SU-DHL-6 (cell line): ENCODE measurements around the gene ANKRD65.

Experiments used
- H2AFZ ChIP-seq: fragments of 200-600 bp; sonication (generic); 2 replicates; pipeline ENCODE4 v1.6.1; 2014; ENCODE audit warnings: low read depth, mild to moderate bottlenecking, moderate library complexity, mixed read lengths, antibody characterized with exemption, low read length; ENCODE audit not compliant: severe bottlenecking
- H3F3A ChIP-seq: fragments of 200-600 bp; shearing (Covaris generic); 2 replicates; pipeline ENCODE4 v1.6.0; 2016; ENCODE audit warnings: antibody characterized with exemption, mild to moderate bottlenecking; ENCODE audit not compliant: insufficient read depth
- H3K27ac ChIP-seq: fragments of 200-600 bp; sonication (generic); 2 replicates; pipeline ENCODE4 v1.5.1; 2016; ENCODE audit warnings: low read depth, mild to moderate bottlenecking, low read length, moderate library complexity, mixed read lengths
- H3K27me3 ChIP-seq: fragments of 200-600 bp; sonication (generic), shearing (Covaris generic); 2 replicates; pipeline ENCODE4 v1.6.0; 2014; ENCODE audit warnings: mild to moderate bottlenecking, low read length
- H3K36me3 ChIP-seq: fragments of 200-600 bp; sonication (generic); 2 replicates; pipeline ENCODE4 v1.6.1; 2014; ENCODE audit warnings: mild to moderate bottlenecking, low read length, mixed read lengths
- H3K4me2 ChIP-seq: fragments of 300-600, 200-600 bp; shearing (Covaris generic), sonication (generic); 2 replicates; pipeline ENCODE4 v1.6.0; 2014; ENCODE audit warnings: low read length, low read depth, mild to moderate bottlenecking; ENCODE audit not compliant: poor library complexity, severe bottlenecking
- H3K4me3 ChIP-seq: fragments of 200-600 bp; sonication (generic); 2 replicates; pipeline ENCODE4 v1.5.1; 2014; ENCODE audit warnings: antibody characterized with exemption, low read length, mild to moderate bottlenecking, mixed read lengths; ENCODE audit not compliant: insufficient read depth, poor library complexity, severe bottlenecking
- H3K79me2 ChIP-seq: fragments of 200-600 bp; sonication (generic); 2 replicates; pipeline ENCODE4 v1.6.1; 2014; ENCODE audit warnings: mild to moderate bottlenecking, low read length, moderate library complexity; ENCODE audit not compliant: insufficient read depth
- H3K9ac ChIP-seq: fragments of 200-600 bp; sonication (generic); 2 replicates; pipeline ENCODE4 v1.7.0; 2014; ENCODE audit warnings: mild to moderate bottlenecking, low read length
- H3K9me2 ChIP-seq: fragments of 200-600 bp; sonication (generic); replicated peaks from 2 replicates; pipeline ENCODE4 v1.6.1; 2014; ENCODE audit warnings: low read length; ENCODE audit not compliant: insufficient read depth
- H3K9me3 ChIP-seq: fragments of 200-600 bp; sonication (generic); 2 replicates; pipeline ENCODE4 v1.6.1; 2014; ENCODE audit warnings: low read length, mixed read lengths; ENCODE audit not compliant: insufficient read depth
- H4K20me1 ChIP-seq: fragments of 200-600 bp; sonication (generic); 2 replicates; pipeline ENCODE4 v1.6.1; 2014; ENCODE audit warnings: low read depth, mild to moderate bottlenecking, antibody characterized with exemption, low read length, moderate library complexity, mixed read lengths
- CTCF ChIP-seq: fragments of 200-600 bp; sonication (generic); IDR thresholded peaks from one replicate; pipeline ENCODE4 v1.5.1; 2017; ENCODE audit warnings: antibody characterized with exemption, mild to moderate bottlenecking, low read length, moderate library complexity; ENCODE audit not compliant: insufficient read depth, poor library complexity, severe bottlenecking
- EZH2phosphoT487 ChIP-seq: fragments of 200-600 bp; sonication (generic), shearing (Covaris generic); conservative IDR thresholded peaks from 2 replicates; pipeline ENCODE4 v1.6.1; 2018; ENCODE audit warnings: mild to moderate bottlenecking, antibody characterized with exemption, low read length, moderate library complexity, mixed read lengths

The ANKRD65 gene

GRCh38 chr1:1394116-1394515 is 27.0 kb downstream of the ANKRD65 start:
- Histone ChIP-seq H3K36me3 (peaks cover 39% of the 10 kb centered on the region), H4K20me1 (no peaks in the 10 kb centered on the region; the same call in 1 of the 2 replicates), H3K9me2 (no peaks in the 10 kb centered on the region), H3K4me3 (no peak overlapping the region), H3K27ac (no peak overlapping the region), H3K9me3 (no peaks in the 10 kb centered on the region), H3K4me2 (no peak overlapping the region), H3K79me2 (peaks cover 42% of the 10 kb centered on the region), H2AFZ (no peak overlapping the region), H3K27me3 (no peaks in the 10 kb centered on the region), H3K9ac (no peak overlapping the region), H3F3A (no peaks in the 10 kb centered on the region)
- TF ChIP-seq CTCF = no peak
- no peak for TF ChIP-seq EZH2phosphoT487

- Histone ChIP-seq H3K27ac (no peak overlapping the region), H3K9ac (no peak overlapping the region), H2AFZ (no peak overlapping the region), H3K27me3 (no peaks in the 10 kb centered on the region), H3K36me3 (peaks cover 39% of the 10 kb centered on the region), H3K4me3 (no peak overlapping the region), H3K9me2 (no peaks in the 10 kb centered on the region), H3K4me2 (no peak overlapping the region), H4K20me1 (no peaks in the 10 kb centered on the region; the same call in 1 of the 2 replicates), H3F3A (no peaks in the 10 kb centered on the region), H3K79me2 (peaks cover 35% of the 10 kb centered on the region), H3K9me3 (no peaks in the 10 kb centered on the region)
- no peak for TF ChIP-seq EZH2phosphoT487
- no peak for TF ChIP-seq CTCF
These were observed 27.6 kb downstream of the ANKRD65 start for GRCh38 chr1:1393428-1393827.

- Histone ChIP-seq H4K20me1 (no peaks in the 10 kb centered on the region; the same call in 1 of the 2 replicates), H3K4me2 (no peak overlapping the region), H3K4me3 (no peak overlapping the region), H3K79me2 (peaks cover 31% of the 10 kb centered on the region), H3F3A (no peaks in the 10 kb centered on the region), H3K27me3 (no peaks in the 10 kb centered on the region), H3K9ac (no peak overlapping the region), H3K27ac (no peak overlapping the region), H2AFZ (no peak overlapping the region), H3K9me2 (no peaks in the 10 kb centered on the region), H3K9me3 (no peaks in the 10 kb centered on the region), H3K36me3 (peaks cover 39% of the 10 kb centered on the region)
- TF ChIP-seq CTCF (no peak), EZH2phosphoT487 (no peak)
These were observed 28.1 kb downstream of the ANKRD65 start for GRCh38 chr1:1393014-1393413.

GRCh38 chr1:1391225-1391624 is 29.9 kb downstream of the ANKRD65 start:
- TF ChIP-seq EZH2phosphoT487 = no peak
- TF ChIP-seq CTCF = no peak
- no peaks in the 10 kb centered on the region; the same call in 1 of the 2 replicates for H4K20me1 ChIP-seq
- H2AFZ ChIP-seq = no peak overlapping the region
- peaks cover 36% of the 10 kb centered on the region for H3K36me3 ChIP-seq
- H3K9me3 ChIP-seq = no peaks in the 10 kb centered on the region
- no peaks in the 10 kb centered on the region for H3K27me3 ChIP-seq
- H3K4me3 ChIP-seq = no peak overlapping the region
- H3K27ac ChIP-seq = no peak overlapping the region
- no peaks in the 10 kb centered on the region for H3F3A ChIP-seq
- no peak overlapping the region for H3K9ac ChIP-seq
- H3K9me2 ChIP-seq = no peaks in the 10 kb centered on the region
- H3K79me2 ChIP-seq = peaks cover 19% of the 10 kb centered on the region
- no peak overlapping the region for H3K4me2 ChIP-seq
